Lung (tissue), 12 donors: ENCODE measurements around the gene CERS1. TPM values are rescaled to one million over a fixed set of nuclear protein-coding genes. Genes with fewer than 3 reads are reported as not detected.

Experiments used
- ATAC-seq: fragments of 200-7000 bp; cut with Tn5 transposase; one replicate; pipeline ENCODE4 v1.9.1; 2020; ENCODE audit warnings: moderate number of reproducible peaks; ENCODE audit not compliant: insufficient read depth, low FRiP score
- DNase-seq, 3 donors: peaks; one replicate each; pipeline ENCODE4 v3.0.0-alpha.2; 2013 to 2017
- H3K27ac ChIP-seq, 2 donors: one replicate each; pipeline ENCODE4 v1.5.1; 2013; ENCODE audit warnings: mild to moderate bottlenecking in 2 of 2, moderate library complexity in 2 of 2, control low read depth in 1 of 2, inconsistent platforms in 1 of 2, low read depth in 1 of 2, low read length in 1 of 2
- H3K27me3 ChIP-seq, 3 donors: one replicate each; pipeline ENCODE4 v1.5.1; 2013; ENCODE audit warnings: low read length in 2 of 3; ENCODE audit not compliant: control insufficient read depth in 3 of 3, insufficient read depth in 3 of 3
- H3K36me3 ChIP-seq, 4 donors: one replicate each; pipeline ENCODE4 v1.5.1; 2013; ENCODE audit warnings: low read length in 4 of 4, mild to moderate bottlenecking in 1 of 4, moderate library complexity in 1 of 4; ENCODE audit not compliant: control insufficient read depth in 4 of 4, insufficient read depth in 4 of 4
- H3K4me1 ChIP-seq, 5 donors: one replicate each; pipeline ENCODE4 v1.5.1; 2013; ENCODE audit warnings: low read length in 5 of 5, mild to moderate bottlenecking in 2 of 5, moderate library complexity in 1 of 5; ENCODE audit not compliant: control insufficient read depth in 5 of 5, insufficient read depth in 5 of 5
- H3K4me3 ChIP-seq: one replicate; pipeline ENCODE4 v1.5.1; 2013; ENCODE audit warnings: mild to moderate bottlenecking, control low read depth, moderate library complexity
- H3K9ac ChIP-seq, 2 donors: one replicate each; pipeline ENCODE4 v1.5.1; 2013; ENCODE audit warnings: low read length in 2 of 2, control low read depth in 1 of 2; ENCODE audit not compliant: insufficient read depth in 1 of 2
- H3K9me3 ChIP-seq, 4 donors: one replicate each; pipeline ENCODE4 v1.5.1; 2013; ENCODE audit warnings: low read length in 3 of 4, mild to moderate bottlenecking in 1 of 4, moderate library complexity in 1 of 4; ENCODE audit not compliant: control insufficient read depth in 4 of 4, insufficient read depth in 3 of 4
- WGBS, 2 donors: extraction: QIAGEN DNeasy Blood & Tissue Kit; methylation state at CpG; one replicate each; pipeline ENCODE4 v1.1.7; 2013; 5-methylcytosine and 5-hydroxymethylcytosine counted together
- polyA plus RNA-seq, 2 donors: library from polyadenylated mRNA; stranded (reverse); fragments of 200-250 nt; gene quantifications; one replicate each; pipeline ENCODE4 v1.2.1, GENCODE V29; 2013
- total RNA-seq, 2 donors: library from RNA; depleted of rRNA in 1 of 2; stranded (reverse); fragments of >200 nt in 1 of 2; gene quantifications; one replicate each; pipeline ENCODE4 v1.2.1, GENCODE V29; 2014 to 2021
- TF ChIP-seq, protein P1 (sequence below): IDR thresholded peaks from 2 replicates; pipeline ENCODE4 v1.5.1; 2012; ENCODE audit warnings: mild to moderate bottlenecking; ENCODE audit errors: control extremely low read depth, extremely low read depth
- donor health status: control.
- donor health status: control.
- donor health status: Bipolar disorder and iron deficiency.
- donor health status: healthy.
- donor health status: DM: yes; HTN: yes; CAD: no.

CERS1 gene
- total and polyA plus RNA-seq, 4 donors, result 0.14 to 1.7 (median 0.35) TPM

DNA sequence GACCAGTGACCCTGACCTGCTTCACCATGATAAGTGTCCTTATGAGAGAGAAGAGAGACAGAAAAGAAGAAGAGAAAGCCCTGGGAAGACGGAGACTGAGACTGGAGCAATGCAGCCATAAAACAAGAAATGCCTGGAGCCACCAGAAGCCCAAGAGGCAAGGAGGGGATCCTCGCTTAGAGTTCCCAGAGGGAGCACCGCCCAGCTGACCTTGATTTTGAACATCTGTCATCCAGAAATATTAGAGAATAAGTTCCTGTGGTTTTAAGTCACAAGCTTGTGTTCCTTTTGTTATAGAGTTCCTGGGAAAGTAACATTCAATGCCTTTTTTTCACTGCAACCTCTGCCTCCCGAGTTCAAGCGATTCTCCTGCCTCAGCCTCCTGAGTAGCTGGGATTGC is 20.2 kb downstream of the CERS1 start:
- Histone ChIP-seq H3K4me3 (no peak overlapping the region), H3K9ac (no peak overlapping the region), H3K9me3 (peaks cover 0 to 4% (median 0%) of the 10 kb centered on the region in 4 donors), H3K36me3 (peaks cover 0 to 7% (median 0%) of the 10 kb centered on the region in 4 donors), H3K27ac (no peak overlapping the region), H3K27me3 (peaks cover 0 to 11% (median 8%) of the 10 kb centered on the region in 3 donors), H3K4me1 (no peaks in the 10 kb centered on the region)
- 91 to 94% methylated on average over 5 of the region's 5 CpGs for WGBS, 2 donors
- DNase-seq (no peak), ATAC-seq (no peak)
- TF ChIP-seq, protein P1, sequence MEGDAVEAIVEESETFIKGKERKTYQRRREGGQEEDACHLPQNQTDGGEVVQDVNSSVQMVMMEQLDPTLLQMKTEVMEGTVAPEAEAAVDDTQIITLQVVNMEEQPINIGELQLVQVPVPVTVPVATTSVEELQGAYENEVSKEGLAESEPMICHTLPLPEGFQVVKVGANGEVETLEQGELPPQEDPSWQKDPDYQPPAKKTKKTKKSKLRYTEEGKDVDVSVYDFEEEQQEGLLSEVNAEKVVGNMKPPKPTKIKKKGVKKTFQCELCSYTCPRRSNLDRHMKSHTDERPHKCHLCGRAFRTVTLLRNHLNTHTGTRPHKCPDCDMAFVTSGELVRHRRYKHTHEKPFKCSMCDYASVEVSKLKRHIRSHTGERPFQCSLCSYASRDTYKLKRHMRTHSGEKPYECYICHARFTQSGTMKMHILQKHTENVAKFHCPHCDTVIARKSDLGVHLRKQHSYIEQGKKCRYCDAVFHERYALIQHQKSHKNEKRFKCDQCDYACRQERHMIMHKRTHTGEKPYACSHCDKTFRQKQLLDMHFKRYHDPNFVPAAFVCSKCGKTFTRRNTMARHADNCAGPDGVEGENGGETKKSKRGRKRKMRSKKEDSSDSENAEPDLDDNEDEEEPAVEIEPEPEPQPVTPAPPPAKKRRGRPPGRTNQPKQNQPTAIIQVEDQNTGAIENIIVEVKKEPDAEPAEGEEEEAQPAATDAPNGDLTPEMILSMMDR, result no peak

DNA sequence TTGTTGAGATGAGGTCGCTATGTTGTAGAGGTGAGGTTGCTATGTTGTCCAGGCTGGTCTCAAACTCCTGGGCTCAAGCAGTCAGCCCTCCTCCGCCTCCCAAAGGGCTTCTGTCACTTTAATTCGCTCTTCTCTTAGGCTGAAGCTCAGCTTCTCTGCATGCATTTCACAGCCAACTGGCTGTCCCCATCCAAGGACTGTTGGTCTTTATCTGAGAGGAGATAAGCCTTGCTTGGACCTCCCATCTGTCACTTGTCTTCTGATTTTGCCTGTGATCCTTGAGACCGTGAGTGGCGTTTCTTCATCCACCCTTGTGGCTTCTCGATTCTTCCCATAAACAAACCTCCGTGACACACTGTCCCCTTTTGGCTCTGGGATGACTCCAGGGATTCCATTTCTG is 24.4 kb downstream of the CERS1 start:
- peaks cover 0 to 15% (median 7%) of the 10 kb centered on the region in 4 donors for H3K36me3 ChIP-seq
- no peak overlapping the region for H3K27ac ChIP-seq
- no peak overlapping the region for H3K4me3 ChIP-seq
- 75 to 87% methylated on average over 7 of the region's 7 CpGs for WGBS, 2 donors
- ATAC-seq, result no peak
- H3K9ac ChIP-seq, result no peak overlapping the region
- H3K9me3 ChIP-seq, result no peaks in the 10 kb centered on the region
- TF ChIP-seq, protein P1, result no peak
- peaks cover 0 to 9% (median 3%) of the 10 kb centered on the region in 5 donors for H3K4me1 ChIP-seq
- no peak for DNase-seq
- H3K27me3 ChIP-seq, result peaks cover 0 to 19% (median 12%) of the 10 kb centered on the region in 3 donors

DNA sequence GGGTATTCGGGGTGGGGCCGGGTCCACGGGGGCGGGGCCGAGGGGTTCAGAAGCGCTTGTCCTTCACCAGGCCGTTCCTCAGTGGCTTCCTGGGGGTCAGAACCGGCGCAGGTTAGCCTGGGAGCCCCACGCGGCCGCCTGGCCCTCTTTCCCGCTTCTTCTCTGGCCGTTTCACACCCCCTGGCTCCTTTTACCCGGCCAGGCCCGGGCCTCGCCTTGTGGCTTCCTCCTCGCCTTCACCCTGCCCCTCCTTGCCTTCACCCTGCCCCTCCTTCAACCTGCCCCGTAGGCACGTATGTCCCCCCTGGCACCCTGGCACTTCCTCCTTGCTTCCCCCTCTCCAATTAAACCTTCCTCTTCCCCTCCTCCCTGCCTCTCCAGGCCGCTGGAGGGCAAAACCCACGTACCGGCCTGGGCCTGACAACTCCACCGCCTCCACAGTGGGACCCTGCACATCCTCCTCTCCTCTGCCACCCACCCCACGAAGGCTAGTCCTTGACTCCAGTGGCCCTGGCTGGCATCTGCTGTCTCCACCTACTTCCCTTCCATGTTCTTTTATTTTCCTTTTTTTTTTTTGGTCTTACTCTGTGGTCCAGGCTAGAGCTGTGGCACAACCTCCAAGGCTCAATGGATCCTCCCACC is 25.3 kb downstream of the CERS1 start:
- no peak overlapping the region for H3K4me3 ChIP-seq
- DNase-seq (no peak), ATAC-seq (no peak)
- peaks cover 0 to 22% (median 12%) of the 10 kb centered on the region in 4 donors for H3K36me3 ChIP-seq
- WGBS, 2 donors, result 15 to 29% methylated on average over 23 to 25 of the region's 25 CpGs
- H3K27ac ChIP-seq, result no peak overlapping the region
- H3K4me1 ChIP-seq, result peaks cover 0 to 9% (median 3%) of the 10 kb centered on the region in 5 donors
- H3K27me3 ChIP-seq, result peaks cover 0 to 19% (median 12%) of the 10 kb centered on the region in 3 donors
- no peak overlapping the region for H3K9ac ChIP-seq
- no peaks in the 10 kb centered on the region for H3K9me3 ChIP-seq
- TF ChIP-seq, protein P1, result no peak
